Ammon's horn (tissue), 1 donor: ENCODE measurements around the gene SLC25A42.
A peak's percentile ranks its signal among the peaks of the same experiment; 100 is the strongest.

Experiments used
- DNase-seq: peaks from one replicate; pipeline ENCODE4 v3.0.0-alpha.2; 2016; ENCODE audit warnings: low spot score

Gene SLC25A42

GRCh38 chr19:19051478-19052213, 12.1 kb upstream of the SLC25A42 start:
- no peak for DNase-seq

DNA sequence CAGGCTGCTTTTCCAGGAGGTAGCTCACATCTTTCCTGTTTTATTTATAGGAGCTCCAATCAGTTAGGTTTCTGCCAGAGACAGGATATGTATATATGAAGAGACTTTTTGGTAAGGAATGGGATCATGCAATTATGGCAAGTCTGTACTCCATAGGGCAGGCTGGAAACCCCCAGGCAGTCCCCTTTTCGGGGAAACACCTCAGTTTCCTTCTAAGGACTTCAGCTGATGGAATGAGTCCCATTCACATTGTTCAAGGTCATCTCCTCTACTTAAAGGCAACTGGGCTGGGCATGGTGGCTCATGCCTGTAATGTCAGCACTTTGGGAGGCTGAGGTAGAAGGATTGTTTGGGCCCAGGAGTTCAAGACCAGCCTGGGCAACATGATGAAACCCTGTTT, 10.9 kb upstream of the SLC25A42 start:
- no peak for DNase-seq

DNA sequence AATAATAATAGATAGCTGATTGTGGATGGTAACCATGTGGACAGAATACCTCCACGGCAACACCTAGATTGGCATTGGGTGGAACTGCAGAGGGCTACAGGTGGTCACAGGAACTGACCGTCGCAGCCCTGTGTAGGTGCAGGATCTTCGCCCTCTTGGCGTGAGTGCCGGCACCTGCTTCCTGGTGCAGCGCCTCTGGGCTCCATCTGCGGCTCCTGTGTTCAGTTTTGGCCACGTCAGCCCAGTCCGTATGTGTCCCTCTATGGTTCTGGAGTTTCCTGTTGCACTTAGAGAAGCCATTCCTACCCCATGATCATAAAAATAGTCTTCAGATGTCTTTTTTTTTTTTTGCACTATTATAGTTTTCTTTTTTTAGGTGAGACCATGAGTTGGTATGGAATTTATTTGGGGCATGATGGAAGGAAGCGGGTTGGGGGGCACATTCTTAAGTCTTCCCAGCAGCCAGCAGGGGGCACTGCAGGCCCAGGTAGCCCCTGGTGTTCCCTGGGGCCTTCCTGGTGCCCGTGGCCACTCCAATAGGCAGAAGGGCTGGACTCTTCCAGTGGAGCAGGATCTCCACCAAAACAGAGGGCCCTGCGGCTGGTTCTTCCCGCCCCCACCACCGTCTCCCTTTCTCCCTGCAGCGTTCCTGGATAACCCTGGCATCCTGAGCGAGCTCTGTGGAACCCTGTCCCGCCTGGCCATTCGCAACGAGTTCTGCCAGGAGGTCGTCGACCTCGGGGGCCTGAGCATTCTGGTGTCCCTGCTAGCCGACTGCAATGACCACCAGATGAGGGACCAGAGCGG, 10.1 kb upstream of the SLC25A42 start:
- DNase-seq = peak; percentile 72

DNA sequence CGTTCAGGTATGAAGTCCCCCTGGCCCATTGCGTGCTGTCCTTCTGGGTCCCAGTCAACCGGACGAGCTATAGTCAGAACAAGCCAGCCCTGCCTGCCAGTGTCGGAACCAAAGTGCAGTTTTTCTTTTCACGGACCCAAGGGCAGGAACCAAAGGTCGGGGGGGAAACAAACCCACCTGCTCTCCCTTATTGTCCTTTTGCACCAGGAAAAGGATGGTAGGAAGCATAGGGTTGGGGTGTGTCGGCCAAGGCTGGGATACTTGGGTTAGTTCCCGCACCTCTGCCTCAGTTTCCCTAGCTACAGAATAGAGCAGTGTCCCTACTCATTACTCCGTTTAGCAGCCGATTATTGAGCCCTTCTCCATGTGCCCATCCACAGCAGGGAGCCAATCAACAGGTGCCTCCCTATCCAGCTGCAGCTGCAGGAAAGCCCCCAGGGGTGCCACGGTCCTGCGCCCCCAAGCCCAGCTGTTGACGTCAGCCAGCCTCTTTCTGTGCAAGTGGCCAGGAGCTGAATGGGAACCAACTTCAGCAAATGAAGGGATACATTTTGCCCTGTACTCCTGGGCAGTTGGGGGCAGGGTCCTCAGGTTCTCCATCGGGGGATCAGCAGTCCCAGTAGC, 9.4 kb upstream of the SLC25A42 start:
- DNase-seq = no peak

GRCh38 chr19:19054939-19055440, 8.8 kb upstream of the SLC25A42 start:
- DNase-seq = no peak

- DNase-seq = no peak
These were observed 8.1 kb upstream of the SLC25A42 start for GRCh38 chr19:19055701-19056100.

DNA sequence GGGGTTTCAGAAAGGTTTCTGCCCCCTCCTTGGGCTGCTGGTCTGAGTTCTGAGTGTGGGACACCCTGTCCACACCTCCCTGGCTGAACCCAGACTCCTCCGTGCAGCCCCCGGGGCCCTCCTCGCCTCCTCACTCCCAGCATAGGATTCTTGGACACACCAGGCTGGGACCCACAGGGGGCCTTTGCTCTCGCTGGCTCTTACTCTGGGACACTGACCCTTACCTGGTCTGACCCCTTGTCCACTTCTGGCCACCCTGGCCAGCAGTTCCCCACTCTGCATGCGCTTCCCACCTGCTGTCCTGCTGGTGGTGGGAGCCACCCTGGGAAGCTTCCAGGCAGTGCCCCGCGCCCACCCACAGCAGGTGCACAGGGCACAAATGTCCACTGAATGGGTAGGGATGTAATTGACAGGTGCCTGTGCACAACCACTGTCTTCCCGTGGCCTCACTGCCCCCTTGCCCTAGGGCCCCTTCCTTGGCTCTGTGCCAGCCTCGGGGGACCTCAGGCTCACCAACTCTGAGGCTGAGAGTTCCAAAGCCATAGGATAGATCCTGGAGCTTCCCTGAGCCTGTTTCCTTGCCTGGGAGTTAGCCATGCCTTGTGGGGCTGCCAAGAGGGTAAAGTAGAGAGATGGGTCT, 7.0 kb upstream of the SLC25A42 start:
- DNase-seq = no peak

DNA sequence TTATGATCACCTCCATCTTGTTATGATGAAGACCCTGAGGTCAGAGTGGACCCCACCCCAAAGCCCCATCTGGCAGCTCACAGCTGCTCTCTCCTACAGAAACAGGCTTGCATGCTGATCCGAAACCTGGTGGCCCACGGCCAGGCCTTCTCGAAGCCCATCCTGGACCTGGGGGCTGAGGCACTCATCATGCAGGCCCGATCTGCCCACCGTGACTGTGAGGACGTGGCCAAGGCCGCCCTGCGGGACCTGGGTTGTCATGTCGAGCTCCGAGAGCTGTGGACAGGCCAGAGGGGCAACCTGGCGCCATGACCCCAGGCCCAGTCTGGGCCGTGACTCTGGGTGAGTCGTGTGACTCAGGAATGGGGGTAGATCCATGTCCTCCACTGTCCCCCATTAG, 6.5 kb upstream of the SLC25A42 start:
- DNase-seq = no peak

- no peak for DNase-seq
These were observed 6.1 kb upstream of the SLC25A42 start for GRCh38 chr19:19057720-19058119.

DNA sequence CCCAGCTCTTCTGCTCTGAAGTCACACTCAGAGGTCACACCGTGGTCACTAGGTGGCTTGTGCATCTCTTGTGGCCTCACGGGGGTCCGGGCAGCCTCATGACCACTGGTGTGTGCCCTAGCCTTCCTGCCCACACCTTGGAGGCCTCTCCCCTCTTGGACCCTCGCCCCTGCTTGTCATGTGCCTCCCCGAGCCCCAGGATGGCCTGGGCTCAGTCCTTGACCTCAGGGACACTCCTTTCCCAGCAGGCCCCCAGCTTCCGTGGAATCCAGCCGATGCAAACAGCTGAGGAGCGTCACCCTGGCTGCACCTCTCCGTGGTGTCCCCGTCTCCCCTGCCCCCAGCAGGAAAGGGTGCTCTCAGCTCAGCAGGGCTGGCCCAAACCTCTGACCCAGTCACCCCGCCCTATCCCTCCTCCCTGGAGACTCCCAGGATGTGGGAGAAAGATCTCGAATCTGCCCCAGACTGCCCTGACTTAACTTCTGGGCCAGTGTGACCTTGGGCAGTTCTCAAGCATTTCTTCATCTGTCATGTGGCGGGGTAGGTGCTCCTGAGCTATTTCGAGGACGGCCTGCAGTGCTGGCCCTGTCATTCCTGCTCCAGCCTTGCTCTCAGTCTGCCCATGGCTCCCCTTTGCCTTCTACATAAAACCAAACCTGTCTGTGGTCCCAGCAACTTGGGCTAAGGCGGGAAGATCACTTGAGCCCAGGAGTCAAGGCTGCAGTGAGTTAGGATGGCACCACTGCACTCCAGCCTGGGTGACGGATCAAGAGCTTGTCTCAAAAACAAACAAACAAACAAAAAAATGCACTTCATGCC, 4.6 kb upstream of the SLC25A42 start:
- DNase-seq = no peak

GRCh38 chr19:19059837-19060611, 3.8 kb upstream of the SLC25A42 start:
- no peak for DNase-seq

DNA sequence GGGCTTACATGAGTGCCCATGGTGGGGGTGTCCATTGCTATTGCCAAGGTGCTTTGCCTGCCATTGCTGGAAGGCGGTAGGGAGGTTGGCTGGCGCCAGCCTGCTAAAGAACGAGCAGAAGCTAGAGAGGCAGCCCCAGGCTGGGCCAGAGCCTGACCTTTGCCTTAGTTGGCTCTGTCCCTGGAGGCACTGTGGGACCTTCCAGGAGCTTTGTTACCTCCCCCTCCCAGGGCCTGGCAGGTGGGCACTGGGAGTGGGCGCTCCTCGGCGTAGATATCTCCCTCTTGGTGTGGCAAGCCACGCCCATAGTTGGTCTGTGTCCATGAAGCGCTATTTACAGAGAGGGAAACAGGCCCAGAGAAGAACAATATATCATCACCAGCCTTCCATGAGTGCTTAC, 2.3 kb upstream of the SLC25A42 start:
- DNase-seq = peak; percentile 33

GRCh38 chr19:19062454-19063182, 1.2 kb upstream of the SLC25A42 start:
- peak; percentile 37 for DNase-seq

GRCh38 chr19:19064098-19064722, 416 bp downstream of the SLC25A42 start:
- no peak for DNase-seq

DNA sequence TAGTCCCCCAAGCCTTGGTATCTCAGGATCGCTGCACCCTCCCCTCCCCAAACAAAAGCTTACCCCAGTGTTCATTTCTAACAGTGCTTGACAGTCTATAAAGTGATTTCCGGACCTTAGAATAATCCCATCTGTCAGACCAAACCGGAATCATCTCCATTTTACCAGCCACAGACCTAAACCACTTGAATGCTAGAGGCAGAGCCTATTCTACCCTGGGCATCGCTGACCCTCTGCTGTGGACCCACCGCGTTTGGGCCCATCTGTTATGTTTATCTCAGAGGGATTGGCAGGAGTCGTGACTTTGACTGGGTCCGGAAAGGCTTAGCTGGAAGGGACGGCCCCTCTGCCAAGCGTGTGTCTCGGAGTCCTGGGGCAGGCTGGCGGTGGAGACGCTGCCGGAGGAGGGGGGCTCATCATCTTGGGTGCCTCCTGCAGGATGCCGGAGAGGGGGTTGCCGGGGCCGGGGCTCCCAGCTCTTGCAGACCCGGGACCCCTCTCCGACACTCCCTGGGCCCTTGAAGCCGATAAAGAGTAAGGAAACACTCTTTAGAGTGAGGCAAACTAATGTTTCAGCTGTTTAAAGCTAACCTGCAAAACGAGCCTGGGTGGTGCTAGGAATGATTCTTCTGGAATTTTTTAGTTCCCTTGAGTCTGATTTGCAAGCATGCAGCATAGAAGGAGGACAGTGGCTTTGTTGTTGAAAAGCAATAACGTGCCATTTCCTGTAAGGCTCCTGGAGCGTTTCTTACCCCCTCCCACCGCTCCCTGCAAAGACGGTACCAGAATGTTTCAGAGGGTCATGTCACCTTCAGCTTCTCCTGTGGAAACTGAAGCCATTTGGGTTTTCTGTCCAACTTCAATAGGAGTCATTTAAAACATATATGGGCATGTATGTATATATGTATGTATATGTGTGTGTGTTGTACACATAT, 1.3 kb downstream of the SLC25A42 start:
- no peak for DNase-seq

GRCh38 chr19:19067276-19068072, 3.7 kb downstream of the SLC25A42 start:
- peak; percentile 47 for DNase-seq
